Measurements from ENCODE around the gene C5AR1.

The C5AR1 gene

GRCh38 chr19:47371261-47371660 is 61.6 kb downstream of the C5AR1 start:
- DNase-seq: no peak
